GM18526 (cell line): ENCODE data around the gene TERB1.
A peak's percentile ranks its signal among the peaks of the same experiment; 100 is the strongest.

Experiments used
- POLR2A ChIP-seq: IDR thresholded peaks from 3 replicates; pipeline ENCODE4 v1.6.1; 2011; ENCODE audit not compliant: insufficient read length; ENCODE audit errors: extremely low read depth

The TERB1 gene

DNA sequence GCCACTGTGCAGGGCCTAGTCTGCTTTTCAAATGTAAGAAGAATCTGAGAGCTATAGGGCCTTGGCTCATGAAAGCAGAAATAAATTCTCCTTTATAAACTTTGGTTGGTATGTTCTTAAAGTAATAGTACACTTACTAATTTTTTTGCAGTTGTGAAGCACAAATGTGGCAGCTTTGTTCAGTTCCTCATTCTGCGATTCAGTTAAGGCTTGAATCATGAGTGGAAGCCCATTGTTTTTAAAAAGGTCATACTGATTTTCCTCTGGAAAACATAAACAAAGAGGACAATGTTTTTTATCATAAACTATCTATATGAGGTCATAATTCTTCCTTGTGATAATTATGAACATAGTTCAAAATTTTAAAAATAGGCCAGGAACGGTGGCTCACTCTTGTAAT lies 26.4 kb downstream of the TERB1 start:
- no peak for TF ChIP-seq POLR2A

DNA sequence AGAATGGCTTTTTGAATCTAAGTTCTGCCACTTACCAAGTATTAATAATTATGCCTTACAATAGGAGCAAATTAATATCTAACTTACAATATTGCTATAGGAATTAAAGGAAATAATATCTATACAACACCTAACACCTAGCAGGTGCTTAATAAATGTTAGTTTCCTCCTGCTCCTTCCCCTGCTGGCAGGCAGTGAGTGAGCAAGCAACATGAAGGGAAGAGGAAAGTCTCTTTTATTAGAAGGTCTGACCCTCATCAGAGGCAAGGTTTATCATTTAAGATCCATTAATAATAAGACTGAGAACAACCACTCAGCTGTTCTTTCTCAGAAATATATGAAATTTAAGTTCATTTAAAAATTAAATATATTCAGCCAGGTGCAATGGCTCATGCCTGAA lies 43.3 kb downstream of the TERB1 start:
- TF ChIP-seq POLR2A: no peak

DNA sequence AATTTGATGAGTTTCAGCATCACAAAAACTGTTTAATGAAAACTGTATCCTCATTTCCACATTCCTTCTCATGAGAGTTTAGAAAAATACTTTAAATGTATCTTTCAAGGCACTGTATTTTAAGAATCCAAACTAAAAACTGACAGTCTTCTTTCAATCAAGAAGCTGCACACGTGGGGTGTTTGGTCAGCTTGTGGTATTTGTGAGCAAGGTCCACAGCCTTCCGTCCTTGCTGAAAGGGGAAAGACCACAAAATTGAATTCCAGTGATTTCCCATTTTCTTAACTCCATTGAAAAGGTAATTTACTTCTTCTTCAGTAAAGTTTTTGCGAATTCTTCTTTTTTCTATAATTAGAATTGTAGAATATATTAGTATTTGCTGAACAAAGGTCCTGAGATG lies 46.6 kb downstream of the TERB1 start:
- TF ChIP-seq POLR2A: no peak

DNA sequence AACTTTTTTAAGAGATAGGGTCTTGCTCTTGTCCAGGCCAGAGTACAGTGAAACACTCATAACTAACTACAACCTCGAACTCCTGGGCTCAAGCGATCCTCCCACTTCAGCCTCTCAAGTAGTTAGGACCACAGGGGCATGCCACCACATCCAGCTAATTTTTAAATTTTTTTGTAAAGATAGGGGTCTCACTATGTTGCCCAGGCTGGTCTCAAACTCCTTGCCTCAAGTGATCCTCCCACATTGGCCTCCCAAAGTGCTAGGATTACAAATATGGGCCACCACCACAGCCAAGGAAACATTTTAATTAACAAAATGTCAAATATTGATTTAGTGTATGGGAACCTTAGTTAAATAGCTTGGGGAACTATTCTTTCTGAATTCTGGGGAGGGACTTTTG lies 47.2 kb downstream of the TERB1 start:
- TF ChIP-seq POLR2A: no peak

DNA sequence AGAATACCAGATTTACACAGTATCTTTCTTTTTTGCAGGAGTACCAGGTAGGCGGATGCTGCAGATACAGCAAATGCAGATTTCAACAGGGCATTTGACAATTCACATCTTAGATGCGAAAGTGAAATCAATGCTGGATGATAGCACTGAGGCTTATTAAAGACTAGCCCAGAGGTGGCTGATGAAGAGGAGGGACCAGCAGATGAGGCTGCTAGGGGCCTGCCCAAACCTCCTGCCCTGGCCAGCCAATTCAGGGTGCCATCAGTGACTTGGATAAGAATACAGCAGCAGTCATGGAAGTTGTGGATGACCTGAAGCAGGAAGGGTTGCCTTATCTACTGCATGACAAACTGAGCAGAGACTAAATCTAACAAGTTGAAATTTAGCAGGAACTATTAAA lies 48.4 kb downstream of the TERB1 start:
- TF ChIP-seq POLR2A: no peak

DNA sequence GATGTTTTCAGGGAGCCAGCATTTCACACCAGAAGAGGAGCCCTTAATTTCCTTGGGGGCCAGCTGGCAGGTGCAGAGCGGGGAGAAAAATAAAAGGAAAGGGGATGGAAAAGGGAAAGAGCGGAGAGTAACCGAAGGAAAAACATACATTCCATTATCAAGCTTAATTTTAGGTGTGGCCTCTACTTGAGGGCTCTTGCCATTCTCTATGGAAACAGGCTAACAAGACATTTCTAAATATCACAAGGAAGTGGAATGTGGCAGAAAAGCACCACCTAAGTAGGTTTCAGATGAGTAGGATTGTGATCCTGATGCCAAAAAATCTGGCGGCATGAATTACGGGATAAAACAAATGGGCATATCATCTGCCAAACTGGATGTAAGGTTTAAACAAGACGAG lies 49.0 kb downstream of the TERB1 start:
- no peak for TF ChIP-seq POLR2A

DNA sequence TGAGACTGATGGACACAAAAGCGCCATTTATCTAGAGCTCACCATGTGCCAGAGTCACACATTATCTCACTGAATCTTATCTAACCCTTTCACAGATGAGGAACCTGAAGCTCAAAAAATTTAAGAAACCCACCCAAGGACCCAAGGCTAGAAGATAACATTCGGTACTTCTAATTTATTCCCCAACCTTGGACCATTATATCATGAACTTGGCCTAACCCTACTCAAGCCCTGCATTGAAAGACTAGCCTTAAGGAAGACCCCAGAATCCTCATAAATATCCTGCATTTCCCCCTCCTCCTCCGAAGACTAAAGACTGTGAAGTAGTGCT lies 49.4 kb downstream of the TERB1 start:
- no peak for TF ChIP-seq POLR2A

DNA sequence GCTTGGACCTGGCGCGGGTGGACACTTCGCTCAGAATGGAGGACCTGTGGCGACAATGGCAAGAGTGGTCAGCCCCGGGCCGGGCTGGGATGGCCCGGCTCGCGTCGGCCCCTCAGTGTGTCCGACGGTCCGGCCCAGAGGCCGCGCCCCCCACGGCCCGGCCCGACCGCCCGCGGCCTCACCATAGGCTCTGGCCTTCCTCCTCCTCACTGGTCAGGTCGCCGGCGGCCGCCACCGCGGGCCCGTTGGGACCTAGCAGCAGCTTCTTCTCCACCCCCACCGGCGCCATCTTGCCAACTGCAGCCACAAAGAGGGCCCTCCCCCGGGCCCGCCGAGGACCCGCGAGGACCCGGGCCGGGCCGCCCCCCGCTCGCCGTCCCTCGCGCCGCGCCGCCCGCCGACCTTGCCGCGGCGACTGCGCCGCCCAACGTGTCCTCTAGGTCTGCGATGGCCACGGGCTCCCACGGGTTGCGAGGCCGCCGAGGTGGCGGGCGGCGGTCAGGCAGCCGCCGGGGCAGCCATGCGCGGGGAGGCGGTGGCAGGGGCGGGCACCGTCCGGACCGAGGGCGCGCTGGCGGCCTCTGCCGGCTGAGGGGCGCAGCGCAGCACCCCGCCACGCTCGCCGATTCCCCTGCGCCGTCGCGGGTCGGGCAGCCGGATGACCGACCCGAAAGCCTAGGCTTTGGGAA lies 49.9 kb downstream of the TERB1 start, which contains the start of gene DYNC1LI2:
Gene DYNC1LI2, minus strand, starts transcription at position 307 of the 689 bp plus-strand sequence. Its CDS starts 18 bp downstream, at position 289.
- TF ChIP-seq POLR2A: peak; percentile 65

DNA sequence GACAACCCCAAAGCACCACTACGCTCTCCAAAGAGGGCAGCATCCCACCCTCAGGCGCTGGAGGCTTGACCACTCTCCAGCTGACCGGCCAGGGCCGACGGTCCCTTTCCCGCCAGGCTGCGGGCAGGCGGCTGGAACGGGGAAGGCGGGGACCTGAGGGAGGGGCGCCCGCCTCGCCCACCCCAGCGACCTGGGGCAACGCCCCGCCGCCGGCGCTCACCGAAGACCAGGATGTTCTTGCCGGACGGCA lies 50.4 kb downstream of the TERB1 start:
- no peak for TF ChIP-seq POLR2A

DNA sequence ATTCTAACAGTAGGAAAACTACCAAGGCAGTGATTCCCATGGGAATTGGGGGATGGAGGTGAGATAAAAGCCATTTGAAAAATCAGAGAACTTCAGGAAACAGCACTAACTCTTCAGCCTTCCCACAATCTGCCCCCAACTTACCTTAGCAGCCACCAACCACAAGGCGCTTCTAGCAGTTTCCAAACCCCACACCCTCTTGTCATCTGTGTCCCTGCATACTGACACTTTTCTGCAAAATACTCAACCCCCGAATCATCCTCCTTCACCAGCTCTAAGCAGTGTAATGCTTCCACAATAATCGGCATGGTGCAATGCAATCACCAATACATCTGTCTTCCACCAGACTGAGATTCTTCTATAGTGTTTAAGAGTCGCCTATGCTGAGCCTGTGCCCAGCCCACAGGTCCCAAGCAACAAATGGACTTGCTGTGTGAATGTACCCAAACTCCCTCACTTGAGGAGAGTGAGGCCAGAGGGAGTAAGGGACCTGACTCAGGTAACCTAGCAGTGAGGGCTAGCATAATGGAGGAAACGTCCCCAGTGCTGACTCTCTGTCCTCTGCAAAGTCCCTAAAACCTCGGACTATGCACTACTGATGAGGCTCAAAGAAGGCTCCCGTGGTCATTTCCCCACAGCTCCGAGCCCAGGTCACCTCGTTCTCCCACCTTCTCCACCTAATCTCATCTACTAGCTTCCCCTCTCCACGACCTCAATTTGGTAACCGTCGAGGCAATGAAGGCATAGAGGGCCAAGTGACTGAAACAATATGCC lies 50.9 kb downstream of the TERB1 start:
- TF ChIP-seq POLR2A: no peak

DNA sequence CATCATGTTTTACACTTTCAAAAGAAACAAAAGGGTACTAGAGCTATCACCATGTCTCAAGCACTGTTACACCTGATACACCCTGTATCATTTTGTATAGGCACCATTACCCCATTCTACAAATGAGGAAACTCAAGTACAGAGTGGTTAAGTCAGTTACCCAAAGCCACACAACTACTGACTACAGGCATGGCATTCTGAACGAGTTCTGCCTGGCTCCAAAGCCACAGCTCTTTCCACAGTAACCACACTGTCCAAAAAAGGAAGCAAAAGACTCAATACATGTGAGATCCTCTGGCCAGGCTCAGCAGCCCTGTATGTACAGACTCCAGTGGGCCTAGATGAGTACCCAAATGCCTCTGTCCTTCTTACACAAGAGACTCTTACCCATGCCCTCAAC lies 54.7 kb downstream of the TERB1 start:
- TF ChIP-seq POLR2A: no peak

DNA sequence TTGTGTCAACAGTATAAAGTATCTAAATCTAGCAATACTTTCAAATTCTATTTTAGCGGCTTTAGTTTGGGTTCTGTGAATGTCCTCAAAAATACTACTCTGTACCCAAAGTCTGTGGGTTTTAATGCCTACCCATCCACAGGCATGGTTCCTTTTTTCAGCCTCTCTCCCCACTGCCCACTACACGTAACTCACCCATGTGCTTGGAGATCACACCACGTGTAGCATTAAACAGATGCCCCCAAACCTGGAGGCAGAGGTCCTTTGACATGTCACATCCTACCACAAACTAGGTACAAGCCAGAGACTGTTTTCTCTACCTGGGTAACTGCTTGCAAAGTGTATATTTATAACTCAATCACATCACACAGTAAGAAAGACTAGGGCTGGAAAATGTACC lies 55.3 kb downstream of the TERB1 start:
- no peak for TF ChIP-seq POLR2A

DNA sequence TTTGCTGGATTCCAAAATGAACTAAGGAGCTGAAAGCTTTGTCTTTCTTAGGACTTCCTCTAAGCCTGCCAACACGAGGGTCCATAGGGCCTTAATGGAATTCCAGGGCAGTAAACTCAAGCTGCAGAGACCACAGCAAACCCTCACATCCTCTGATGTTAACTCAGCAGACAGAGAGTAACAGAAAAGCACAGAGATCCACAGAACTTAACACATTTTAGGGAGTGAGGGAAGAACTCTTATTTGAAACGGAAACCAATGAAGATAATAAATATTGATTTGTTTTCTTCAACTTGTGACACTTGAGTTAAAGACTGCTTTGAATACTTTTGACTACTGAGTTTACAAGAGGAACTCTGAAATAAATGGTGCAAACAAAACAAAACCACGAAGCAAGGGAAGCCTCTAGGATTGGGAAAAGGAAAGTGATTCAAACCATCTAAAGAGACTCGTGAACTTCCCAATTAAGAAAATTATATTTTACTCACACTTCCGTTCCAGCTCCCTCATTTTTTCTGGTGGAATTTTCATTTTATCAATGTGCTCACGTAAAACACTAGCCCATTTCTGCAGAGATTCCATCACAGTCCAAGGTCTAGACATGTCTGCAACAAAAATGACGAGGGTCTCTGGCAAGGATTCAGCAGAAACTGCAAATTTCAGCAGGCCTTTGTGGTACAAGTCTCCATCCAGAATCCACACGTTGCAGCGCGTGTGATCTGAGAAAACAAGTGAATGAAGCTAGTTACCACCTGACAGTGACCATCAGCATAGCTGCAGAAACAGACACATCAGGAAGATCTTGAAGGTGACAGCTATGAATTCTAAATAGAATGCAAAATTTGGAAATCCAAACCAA lies 59.2 kb downstream of the TERB1 start:
- no peak for TF ChIP-seq POLR2A

DNA sequence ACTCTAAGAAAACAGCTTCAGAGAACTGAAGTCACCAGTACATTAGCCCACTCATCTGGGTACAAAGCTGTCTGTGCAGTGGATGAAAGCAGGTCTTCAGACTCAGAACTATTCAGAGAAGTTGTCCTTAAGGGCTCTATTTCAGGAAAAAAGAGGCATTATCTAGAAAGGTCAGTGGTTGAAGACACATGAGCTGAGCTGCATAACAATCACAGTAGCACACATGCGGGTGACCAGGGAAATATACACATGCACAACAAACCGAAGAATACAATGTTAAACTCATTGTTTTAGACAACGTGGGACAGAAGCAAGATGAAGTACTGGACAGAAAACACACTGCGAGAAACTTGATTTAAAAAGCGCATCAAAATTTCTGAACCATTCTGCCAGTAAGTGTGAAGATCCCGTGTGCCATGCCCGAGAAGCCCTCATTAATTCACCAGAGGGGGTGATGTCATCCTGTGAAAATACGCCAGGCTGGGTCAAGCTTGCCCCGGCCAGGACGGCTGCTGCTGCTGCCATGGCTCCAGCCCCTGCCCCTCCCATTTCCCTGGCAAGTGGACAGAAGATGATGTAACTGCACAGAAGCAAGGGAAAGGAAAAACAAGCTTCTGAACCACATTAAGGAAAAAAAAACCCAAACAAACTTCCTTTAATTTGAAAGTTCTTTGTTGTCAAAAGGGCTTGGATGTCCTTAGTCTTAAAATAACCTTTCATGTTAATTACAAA lies 60.0 kb downstream of the TERB1 start:
- TF ChIP-seq POLR2A: no peak

DNA sequence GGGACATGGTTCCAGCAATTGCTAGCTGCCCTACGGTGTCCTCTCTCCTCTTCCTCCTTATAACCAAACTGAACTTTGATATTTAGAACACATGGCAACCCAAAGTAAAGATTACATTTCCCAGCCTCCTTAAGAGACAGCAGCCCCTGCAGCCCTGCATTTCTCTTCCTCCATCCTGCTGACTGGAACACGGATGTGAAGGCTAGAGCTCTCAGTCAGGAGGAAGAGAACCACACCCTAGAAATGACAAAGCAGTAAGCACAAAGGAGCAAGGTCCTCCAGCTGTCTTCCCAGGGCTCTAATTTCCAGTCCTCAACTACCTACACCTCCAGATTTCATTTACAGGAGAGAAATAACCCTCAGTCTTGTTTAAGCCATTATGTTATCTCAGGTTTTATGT lies 60.9 kb downstream of the TERB1 start:
- no peak for TF ChIP-seq POLR2A
